Common myeloid progenitor, CD34-positive (primary cell): ENCODE data around the gene PA2G4.

Source experiments
- CTCF ChIA-PET: fragments of 350-600 bp; sonication (Branson Sonifier 250); formaldehyde crosslinking; loops from one replicate; lab custom pipeline; 2021; ENCODE audit warnings: antibody characterized with exemption; lab: Charles Lee
- POLR2A ChIA-PET: fragments of 350-600 bp; sonication (Branson Sonifier 250); formaldehyde crosslinking; loops from one replicate; lab custom pipeline; 2021; ENCODE audit warnings: antibody characterized with exemption; lab: Charles Lee
- DNase-seq, 3 donors: peaks; one replicate each; pipeline versions ENCODE4 v3.0.0 to v3.0.0-alpha.2; 2013
- H3K27ac ChIP-seq, 2 experiments: 1 replicate in 1 of 2; 2 replicates in 1 of 2; pipeline ENCODE4 v1.7.0; 2013; ENCODE audit warnings: inconsistent platforms in 2 of 2, low read length in 2 of 2, mild to moderate bottlenecking in 2 of 2, low read depth in 1 of 2, moderate library complexity in 1 of 2; ENCODE audit not compliant: severe bottlenecking in 2 of 2, insufficient read depth in 1 of 2, poor library complexity in 1 of 2
- H3K27me3 ChIP-seq, 5 experiments: replicated peaks in 2 of 5; 1 replicate in 3 of 5; 2 replicates in 2 of 5; pipeline versions ENCODE4 v1.6.1 to v1.7.0; 2013; ENCODE audit warnings: low read length in 4 of 5, mild to moderate bottlenecking in 2 of 5, moderate library complexity in 2 of 5, inconsistent platforms in 1 of 5; ENCODE audit not compliant: insufficient read depth in 5 of 5, control insufficient read depth in 4 of 5
- H3K36me3 ChIP-seq, 4 experiments: 1 replicate in 2 of 4; 2 replicates in 2 of 4; pipeline versions ENCODE4 v1.6.1 to v1.7.0; 2013; ENCODE audit warnings: low read length in 3 of 4, control low read depth in 1 of 4, mild to moderate bottlenecking in 1 of 4; ENCODE audit not compliant: control insufficient read depth in 4 of 4, insufficient read depth in 4 of 4
- H3K4me1 ChIP-seq, 4 experiments: 1 replicate in 3 of 4; 2 replicates in 1 of 4; pipeline versions ENCODE4 v1.6.1 to v1.7.1; 2013; ENCODE audit warnings: low read length in 3 of 4, mild to moderate bottlenecking in 3 of 4, control low read depth in 1 of 4, inconsistent platforms in 1 of 4, moderate library complexity in 1 of 4; ENCODE audit not compliant: control insufficient read depth in 4 of 4, insufficient read depth in 4 of 4; ENCODE audit errors: control extremely low read depth in 1 of 4
- H3K4me3 ChIP-seq, 7 experiments: 1 replicate in 4 of 7; 2 replicates in 3 of 7; pipeline versions ENCODE4 v1.5.1 to v1.7.0; 2013; ENCODE audit warnings: mild to moderate bottlenecking in 7 of 7, low read length in 6 of 7, moderate library complexity in 6 of 7, inconsistent platforms in 2 of 7, low read depth in 2 of 7, control low read depth in 1 of 7; ENCODE audit not compliant: insufficient read depth in 4 of 7, control insufficient read depth in 1 of 7; ENCODE audit errors: extremely low read depth in 1 of 7
- H3K9me3 ChIP-seq, 5 experiments: 1 replicate in 4 of 5; 2 replicates in 1 of 5; pipeline versions ENCODE4 v1.6.1 to v1.7.1; 2013; ENCODE audit warnings: low read length in 4 of 5, mild to moderate bottlenecking in 2 of 5, inconsistent platforms in 1 of 5, low read depth in 1 of 5, moderate library complexity in 1 of 5; ENCODE audit not compliant: control insufficient read depth in 4 of 5, insufficient read depth in 2 of 5; ENCODE audit errors: control extremely low read depth in 1 of 5
- WGBS: methylation state at CpG from one replicate; pipeline ENCODE4 v1.1.5; 2013; ENCODE audit not compliant: insufficient coverage; 5-methylcytosine and 5-hydroxymethylcytosine counted together

Gene PA2G4

DNA sequence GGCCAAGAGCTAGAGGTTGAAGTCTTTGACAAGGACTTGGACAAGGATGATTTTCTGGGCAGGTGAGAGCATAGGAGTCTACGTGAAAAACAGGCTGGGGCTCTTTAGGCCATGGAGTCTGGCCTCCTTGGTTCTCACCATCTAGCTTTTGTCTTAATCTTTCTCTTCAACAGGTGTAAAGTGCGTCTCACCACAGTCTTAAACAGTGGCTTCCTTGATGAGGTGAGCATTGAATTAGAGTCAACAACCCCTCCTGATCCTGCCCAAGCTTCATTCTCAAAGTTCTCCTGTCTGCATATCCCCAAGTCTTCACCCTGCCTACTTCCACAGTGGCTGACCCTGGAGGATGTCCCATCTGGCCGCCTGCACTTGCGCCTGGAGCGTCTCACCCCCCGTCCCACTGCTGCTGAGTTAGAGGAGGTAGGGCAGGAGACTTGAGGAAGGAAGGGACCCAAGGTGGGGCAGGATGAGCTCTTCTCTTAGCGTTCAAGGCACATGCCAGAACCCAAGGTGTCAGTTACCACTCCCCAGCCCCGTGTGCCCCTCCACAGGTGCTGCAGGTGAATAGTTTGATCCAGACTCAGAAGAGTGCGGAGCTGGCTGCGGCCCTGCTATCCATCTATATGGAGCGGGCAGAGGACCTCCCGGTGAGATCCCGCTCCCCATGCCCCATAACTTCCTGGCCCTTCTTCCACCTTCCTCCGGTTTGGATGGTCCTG, 33.7 kb downstream of the PA2G4 start:
- 95% methylated on average over 10 of the region's 14 CpGs for WGBS

GRCh38 chr12:56141946-56142784, 37.8 kb downstream of the PA2G4 start:
- POLR2A ChIA-PET: no interaction called here
- Histone ChIP-seq H3K4me1 (peaks cover 0 to 35% (median 20%) of the 10 kb centered on the region in 4 experiments), H3K36me3 (peaks cover 17 to 72% (median 64%) of the 10 kb centered on the region in 4 experiments), H3K9me3 (no peaks in the 10 kb centered on the region), H3K27ac (peak overlapping the region; percentile 44 to 54), H3K27me3 (no peaks in the 10 kb centered on the region), H3K4me3 (peak overlapping the region in 1 of 7 experiments; percentile 4)
- CTCF ChIA-PET: interaction anchor here (0.9 to 10.6 kb wide), 6 partner anchors 8 to 95 kb away, joined by 3 to 90 read pairs (median 4); partner anchors contain the start of gene ESYT1
- DNase-seq: peak in 2 of 3 donors; percentile 50 to 59
- WGBS: 58% methylated on average over 14 of the region's 19 CpGs

More for the DNA sequence above, 33.7 kb downstream of the PA2G4 start:
- no peaks in the 10 kb centered on the region for H3K27me3 ChIP-seq
- H3K4me3 ChIP-seq: no peak overlapping the region
- H3K27ac ChIP-seq: peak overlapping the region in 1 of 2 experiments; percentile 25
- H3K36me3 ChIP-seq: peaks cover 21 to 85% (median 66%) of the 10 kb centered on the region in 4 experiments
- DNase-seq: no peak
- H3K4me1 ChIP-seq: peaks cover 0 to 23% (median 17%) of the 10 kb centered on the region in 4 experiments
- ChIA-PET CTCF (interaction anchor here (0.7 to 10.6 kb wide), 9 partner anchors 8 to 326 kb away, joined by 3 to 90 read pairs (median 4); partner anchors contain the start of genes ESYT1, SMARCC2 and ZC3H10), POLR2A (interaction anchor here (1.1 kb wide), 1 partner anchor 25 kb away, joined by 3 read pairs; no protein-coding TSS in a partner anchor)
- H3K9me3 ChIP-seq: no peaks in the 10 kb centered on the region

DNA sequence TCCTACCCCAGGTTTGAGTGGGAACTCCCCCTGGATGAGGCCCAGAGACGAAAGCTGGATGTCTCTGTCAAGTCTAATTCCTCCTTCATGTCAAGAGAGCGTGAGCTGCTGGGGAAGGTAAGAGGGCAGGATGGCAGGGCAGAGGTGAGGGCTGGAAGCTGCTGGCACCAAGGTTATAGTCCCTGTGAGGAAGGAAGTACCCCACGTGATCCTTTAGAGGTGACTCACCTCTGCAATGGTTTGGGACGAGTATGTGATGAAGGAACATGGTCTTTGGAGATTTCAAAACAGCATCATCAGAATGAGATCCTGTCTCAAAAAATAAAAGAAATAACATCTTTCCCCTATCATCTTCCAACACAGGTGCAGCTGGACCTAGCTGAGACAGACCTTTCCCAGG, 38.9 kb downstream of the PA2G4 start:
- Histone ChIP-seq H3K27ac (no peak overlapping the region), H3K9me3 (no peaks in the 10 kb centered on the region), H3K4me3 (no peak overlapping the region), H3K4me1 (peaks cover 0 to 31% (median 15%) of the 10 kb centered on the region in 4 experiments), H3K36me3 (peaks cover 17 to 62% (median 56%) of the 10 kb centered on the region in 4 experiments), H3K27me3 (no peaks in the 10 kb centered on the region)
- CTCF ChIA-PET: interaction anchor here (0.8 to 10.6 kb wide), 7 partner anchors 11 to 25 kb away, joined by 3 to 90 read pairs (median 5); partner anchors contain the start of gene ESYT1
- whole genome bisulfite sequencing: 86% methylated on average over 2 of the region's 4 CpGs
- DNase-seq: no peak
- POLR2A ChIA-PET: interaction anchor here (0.5 to 1.0 kb wide), 2 partner anchors 15 to 28 kb away, joined by 3 read pairs; partner anchors contain the start of gene ESYT1

DNA sequence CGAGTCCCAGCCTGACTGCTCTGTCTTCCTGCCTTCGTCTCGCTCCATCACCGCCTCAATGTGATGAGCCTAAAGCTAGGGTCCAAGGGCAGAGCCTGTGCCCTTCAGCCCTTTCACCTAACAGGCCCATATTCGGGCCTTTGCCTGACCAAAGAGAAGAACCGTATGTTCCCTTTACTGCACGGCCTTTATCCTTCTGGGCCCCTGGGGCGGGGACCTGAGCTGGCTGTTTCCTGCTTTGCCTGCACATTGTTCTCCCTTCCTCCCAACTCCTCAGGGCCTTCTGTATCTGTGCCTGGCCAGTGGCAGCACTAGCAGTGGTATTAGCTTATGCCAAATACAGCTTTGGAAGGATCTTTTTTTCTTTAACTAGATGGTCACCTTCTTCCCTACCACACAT, 39.5 kb downstream of the PA2G4 start:
- ChIA-PET CTCF (interaction anchor here (0.8 to 10.6 kb wide), 7 partner anchors 10 to 78 kb away, joined by 3 to 90 read pairs (median 4); partner anchors contain the start of genes ESYT1 and RNF41), POLR2A (no interaction called here)
- Histone ChIP-seq H3K27me3 (no peaks in the 10 kb centered on the region), H3K4me3 (no peak overlapping the region), H3K36me3 (peaks cover 17 to 55% (median 50%) of the 10 kb centered on the region in 4 experiments), H3K4me1 (peaks cover 0 to 24% (median 10%) of the 10 kb centered on the region in 4 experiments), H3K27ac (no peak overlapping the region), H3K9me3 (no peaks in the 10 kb centered on the region)
- DNase-seq: no peak
- WGBS: 57% methylated on average over 8 of the region's 8 CpGs

DNA sequence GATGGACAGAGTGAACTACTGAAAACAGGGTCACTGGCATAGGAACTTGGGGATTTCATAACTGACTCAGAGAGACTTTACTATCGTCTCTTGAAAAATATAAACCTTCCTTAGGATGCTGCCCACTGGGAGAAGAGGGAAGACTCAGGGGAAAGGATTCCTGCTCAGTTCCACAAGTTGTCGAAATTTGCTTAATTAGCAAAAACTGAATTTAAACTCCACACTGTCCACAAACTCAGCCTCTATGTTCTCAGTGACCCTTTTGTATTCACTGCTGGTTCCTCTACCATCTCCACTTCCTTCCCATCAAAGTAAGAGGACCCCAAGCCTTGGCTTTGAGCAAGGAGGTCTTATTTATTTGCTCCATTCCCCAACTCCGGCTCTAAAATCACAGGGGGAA, 40.9 kb downstream of the PA2G4 start:
- no peak overlapping the region for H3K27ac ChIP-seq
- DNase-seq: no peak
- H3K4me1 ChIP-seq: peaks cover 0 to 23% (median 10%) of the 10 kb centered on the region in 4 experiments
- no peaks in the 10 kb centered on the region for H3K9me3 ChIP-seq
- WGBS: 100% methylated on average over 1 of the region's 3 CpGs
- CTCF ChIA-PET: interaction anchor here (1.3 to 10.6 kb wide), 4 partner anchors 14 to 77 kb away, joined by 3 to 90 read pairs (median 12); partner anchors contain the start of genes ESYT1 and RNF41
- no peak overlapping the region for H3K4me3 ChIP-seq
- H3K27me3 ChIP-seq: no peaks in the 10 kb centered on the region
- peaks cover 15 to 48% (median 43%) of the 10 kb centered on the region in 4 experiments for H3K36me3 ChIP-seq
- POLR2A ChIA-PET: no interaction called here

DNA sequence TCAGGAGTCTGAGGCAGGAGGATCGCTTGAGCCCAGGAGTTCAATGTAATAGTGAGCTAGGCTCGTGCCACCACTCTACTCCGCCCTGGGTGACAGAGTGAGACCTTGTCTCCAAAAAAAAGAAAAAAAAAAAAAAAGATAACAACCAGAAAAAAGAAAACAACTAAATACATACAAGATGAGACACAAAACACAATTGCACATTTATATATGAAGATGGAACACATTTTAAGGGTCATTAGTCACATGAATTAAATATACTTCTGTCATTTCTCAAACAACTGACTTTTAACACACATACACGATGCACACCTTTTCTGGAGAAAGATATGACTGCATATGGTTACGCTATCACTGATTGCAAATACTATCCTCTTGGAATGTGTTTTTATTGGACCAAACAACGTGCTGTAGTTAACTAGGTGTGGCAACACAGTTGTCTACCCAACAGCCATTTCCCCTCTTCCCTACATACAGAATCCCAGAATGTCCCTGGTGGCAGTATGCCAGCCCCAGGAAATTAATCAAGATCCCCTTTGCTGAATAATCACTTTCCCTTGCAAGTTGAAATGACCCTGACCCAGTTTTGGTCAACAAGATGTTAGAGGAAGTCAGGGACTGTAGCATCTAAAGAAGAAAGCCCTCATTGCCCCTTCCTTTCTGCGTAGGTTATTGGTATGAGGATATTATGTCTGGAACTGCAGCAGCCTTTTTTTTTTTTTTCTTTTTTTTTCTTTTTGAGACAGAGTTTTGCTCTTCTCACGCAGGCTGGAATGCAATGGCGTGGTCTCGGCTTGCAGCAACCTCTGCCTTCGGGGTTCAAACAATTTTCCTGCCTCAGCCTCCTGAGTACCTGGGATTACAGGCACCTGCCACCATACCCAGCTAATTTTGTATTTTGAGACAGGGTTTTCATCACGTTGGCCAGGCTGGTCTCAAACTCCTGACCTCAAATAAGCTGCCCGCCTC, 42.4 kb downstream of the PA2G4 start:
- H3K27me3 ChIP-seq: no peaks in the 10 kb centered on the region
- no peaks in the 10 kb centered on the region for H3K9me3 ChIP-seq
- peaks cover 15 to 38% (median 34%) of the 10 kb centered on the region in 4 experiments for H3K36me3 ChIP-seq
- 96% methylated on average over 7 of the region's 13 CpGs for WGBS
- no peak for DNase-seq
- CTCF ChIA-PET: no interaction called here
- POLR2A ChIA-PET: no interaction called here
- H3K4me3 ChIP-seq: no peak overlapping the region
- no peak overlapping the region for H3K27ac ChIP-seq
- H3K4me1 ChIP-seq: peaks cover 0 to 35% (median 24%) of the 10 kb centered on the region in 4 experiments
